ENCODE data around the gene DNAJC19. TPM values are rescaled to one million over a fixed set of nuclear protein-coding genes. Genes with fewer than 3 reads are reported as not detected.
A peak's percentile ranks its signal among the peaks of the same experiment; 100 is the strongest.

The DNAJC19 gene
- total RNA-seq, 1 experiment from 2014 or later: 82.0 TPM

DNA sequence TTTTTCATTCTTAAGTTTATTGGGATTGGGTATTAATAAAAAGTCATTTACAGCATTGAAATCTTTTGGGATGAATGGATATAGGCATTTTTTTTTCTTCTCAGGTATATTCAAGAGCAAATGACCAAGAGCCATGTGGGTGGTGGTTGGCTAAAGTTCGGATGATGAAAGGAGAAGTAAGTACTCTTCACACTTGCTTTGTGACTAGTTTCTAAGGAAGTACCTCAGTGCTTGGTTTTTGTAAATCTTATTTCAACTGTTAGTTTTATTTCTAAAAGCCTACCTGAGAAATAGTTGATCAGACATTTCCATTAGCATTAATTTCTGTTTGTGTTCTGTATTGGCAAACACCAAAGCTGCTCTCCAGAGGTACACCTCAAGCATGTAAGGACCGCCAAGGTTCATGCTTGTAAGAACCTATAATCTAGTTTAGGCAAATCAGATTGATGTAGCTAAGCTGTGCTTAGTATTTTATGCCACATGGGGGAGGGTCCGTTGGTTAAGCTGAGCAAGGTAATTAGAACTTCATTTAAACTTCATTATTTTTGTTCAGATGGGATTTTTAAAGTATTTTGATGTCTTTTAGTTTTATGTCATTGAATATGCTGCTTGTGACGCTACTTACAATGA, 41.7 kb downstream of the DNAJC19 start:
- H2BK20ac ChIP-seq (ENCODE audit: low read depth, low read length, poor library complexity, severe bottlenecking): no peak overlapping the region
- H3K4ac ChIP-seq (ENCODE audit: low read depth, low read length): no peak overlapping the region
- H4K20me1 ChIP-seq (ENCODE audit: control insufficient read depth, insufficient read depth, insufficient read length): no peaks in the 10 kb centered on the region
- peaks cover 5% of the 10 kb centered on the region; the same call in 1 of the 2 replicates for H3K79me2 ChIP-seq (ENCODE audit: insufficient read depth, low read length)
- H3K27me3 ChIP-seq (ENCODE audit: insufficient read depth, low read length): no peaks in the 10 kb centered on the region
- no peak overlapping the region for H2AFZ ChIP-seq (ENCODE audit: low read length)
- H3K4me2 ChIP-seq (ENCODE audit: insufficient read depth, insufficient read length, low read length): no peak overlapping the region
- no peaks in the 10 kb centered on the region for H3K4me1 ChIP-seq (ENCODE audit: insufficient read depth, low read length)
- no peaks in the 10 kb centered on the region for H3K9me3 ChIP-seq (ENCODE audit: control insufficient read depth, low read depth, low read length)
- no peak overlapping the region for H3K56ac ChIP-seq (ENCODE audit: insufficient read length, low read depth, low read length)
- TF ChIP-seq, protein P1, sequence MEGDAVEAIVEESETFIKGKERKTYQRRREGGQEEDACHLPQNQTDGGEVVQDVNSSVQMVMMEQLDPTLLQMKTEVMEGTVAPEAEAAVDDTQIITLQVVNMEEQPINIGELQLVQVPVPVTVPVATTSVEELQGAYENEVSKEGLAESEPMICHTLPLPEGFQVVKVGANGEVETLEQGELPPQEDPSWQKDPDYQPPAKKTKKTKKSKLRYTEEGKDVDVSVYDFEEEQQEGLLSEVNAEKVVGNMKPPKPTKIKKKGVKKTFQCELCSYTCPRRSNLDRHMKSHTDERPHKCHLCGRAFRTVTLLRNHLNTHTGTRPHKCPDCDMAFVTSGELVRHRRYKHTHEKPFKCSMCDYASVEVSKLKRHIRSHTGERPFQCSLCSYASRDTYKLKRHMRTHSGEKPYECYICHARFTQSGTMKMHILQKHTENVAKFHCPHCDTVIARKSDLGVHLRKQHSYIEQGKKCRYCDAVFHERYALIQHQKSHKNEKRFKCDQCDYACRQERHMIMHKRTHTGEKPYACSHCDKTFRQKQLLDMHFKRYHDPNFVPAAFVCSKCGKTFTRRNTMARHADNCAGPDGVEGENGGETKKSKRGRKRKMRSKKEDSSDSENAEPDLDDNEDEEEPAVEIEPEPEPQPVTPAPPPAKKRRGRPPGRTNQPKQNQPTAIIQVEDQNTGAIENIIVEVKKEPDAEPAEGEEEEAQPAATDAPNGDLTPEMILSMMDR (conservative IDR thresholded peaks at IDR 0.05): no peak
- H2BK5ac ChIP-seq (ENCODE audit: insufficient read length, low read length): no peak overlapping the region
- H4K5ac ChIP-seq (ENCODE audit: insufficient read length, low read depth, low read length): no peak overlapping the region
- Mint-ChIP-seq H3K27me3 (ENCODE audit: low read depth) (no peaks in the 10 kb centered on the region), H3K27ac (peak overlapping the region in 1 of 3 experiments; percentile 48; a peak in 1 of 7 replicates), H3K9me3 (no peaks in the 10 kb centered on the region), H3K4me1 (no peaks in the 10 kb centered on the region), H3K36me3 (ENCODE audit: insufficient read depth in 1 of 3, low read depth in 3 of 3) (peaks cover 42 to 76% (median 73%) of the 10 kb centered on the region in 3 experiments), H3K4me3 (no peak overlapping the region)
- H4K91ac ChIP-seq (ENCODE audit: insufficient read length, low read depth, low read length): no peak overlapping the region
- no peak overlapping the region for H2BK120ac ChIP-seq (ENCODE audit: low read depth, low read length, poor library complexity, severe bottlenecking)
- no peaks in the 10 kb centered on the region for H3K23me2 ChIP-seq (ENCODE audit: insufficient read length, low read depth, low read length, poor library complexity, severe bottlenecking)
- H3K79me1 ChIP-seq (ENCODE audit: insufficient read depth, low read depth, low read length, poor library complexity, severe bottlenecking): peaks cover 8% of the 10 kb centered on the region
- no peak overlapping the region for H4K8ac ChIP-seq (replicated peaks; ENCODE audit: insufficient read length, low read depth, low read length)
- no peak overlapping the region for H3K9ac ChIP-seq (ENCODE audit: extremely low read depth, insufficient read length, low read length)
- H3T11ph ChIP-seq (ENCODE audit: low read length): no peak overlapping the region
- no peak overlapping the region for H2AK5ac ChIP-seq (ENCODE audit: insufficient read length, low read length)
- WGBS (ENCODE audit: extremely low coverage, insufficient read length, low lambda C conversion rate): no CpG with 5 or more reads among the region's 4 CpGs
- H3K18ac ChIP-seq (ENCODE audit: insufficient read length, low read depth, low read length): no peak overlapping the region
- no peak overlapping the region for H2BK15ac ChIP-seq (ENCODE audit: low read depth, low read length)
- H2BK12ac ChIP-seq (ENCODE audit: insufficient read length, low read depth, low read length): no peak overlapping the region
- no peak for DNase-seq
- no peak overlapping the region for H3K27ac ChIP-seq (ENCODE audit: insufficient read length, low read depth, low read length)
- H3K23ac ChIP-seq (ENCODE audit: insufficient read length, low read depth, low read length): no peak overlapping the region
- no peak overlapping the region for H3K14ac ChIP-seq (ENCODE audit: insufficient read depth, low read length)
